ENCODE measurements around the gene RPS26.

DNA sequence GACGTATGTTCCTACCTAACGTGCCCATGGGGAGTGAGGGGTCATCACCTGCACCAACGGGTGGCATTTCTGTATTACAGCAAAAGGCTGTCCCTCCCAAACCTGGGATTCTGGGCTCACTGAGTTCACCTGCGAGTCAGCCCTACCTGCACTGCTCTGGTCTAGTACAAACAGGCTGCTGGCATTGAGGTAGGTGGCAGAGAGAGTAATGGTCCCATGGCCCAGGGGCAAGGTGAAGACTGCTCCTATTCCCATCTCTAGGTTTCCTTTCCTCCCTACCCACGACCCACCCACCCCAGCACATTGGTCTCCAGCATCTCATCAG lies 44.2 kb upstream of the RPS26 start:
- no peak for TF ChIP-seq CSDC2 (CRISPR knock-in tag; IDR thresholded peaks at IDR 0.05)
- TF ChIP-seq PPARA (CRISPR knock-in tag; IDR thresholded peaks at IDR 0.05; ENCODE audit: borderline replicate concordance), result no peak
- TF ChIP-seq, protein P1, sequence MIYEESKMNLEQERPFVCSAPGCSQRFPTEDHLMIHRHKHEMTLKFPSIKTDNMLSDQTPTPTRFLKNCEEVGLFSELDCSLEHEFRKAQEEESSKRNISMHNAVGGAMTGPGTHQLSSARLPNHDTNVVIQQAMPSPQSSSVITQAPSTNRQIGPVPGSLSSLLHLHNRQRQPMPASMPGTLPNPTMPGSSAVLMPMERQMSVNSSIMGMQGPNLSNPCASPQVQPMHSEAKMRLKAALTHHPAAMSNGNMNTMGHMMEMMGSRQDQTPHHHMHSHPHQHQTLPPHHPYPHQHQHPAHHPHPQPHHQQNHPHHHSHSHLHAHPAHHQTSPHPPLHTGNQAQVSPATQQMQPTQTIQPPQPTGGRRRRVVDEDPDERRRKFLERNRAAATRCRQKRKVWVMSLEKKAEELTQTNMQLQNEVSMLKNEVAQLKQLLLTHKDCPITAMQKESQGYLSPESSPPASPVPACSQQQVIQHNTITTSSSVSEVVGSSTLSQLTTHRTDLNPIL (CRISPR knock-in tag; IDR thresholded peaks at IDR 0.05; ENCODE audit: low read depth), result no peak
- no peak for TF ChIP-seq RARB (CRISPR knock-in tag; IDR thresholded peaks at IDR 0.05)
- TF ChIP-seq TOX (CRISPR knock-in tag; IDR thresholded peaks at IDR 0.05; ENCODE audit: borderline replicate concordance), result no peak
- no peak for TF ChIP-seq GLIS3 (CRISPR knock-in tag; IDR thresholded peaks at IDR 0.05)
- TF ChIP-seq, protein P2, sequence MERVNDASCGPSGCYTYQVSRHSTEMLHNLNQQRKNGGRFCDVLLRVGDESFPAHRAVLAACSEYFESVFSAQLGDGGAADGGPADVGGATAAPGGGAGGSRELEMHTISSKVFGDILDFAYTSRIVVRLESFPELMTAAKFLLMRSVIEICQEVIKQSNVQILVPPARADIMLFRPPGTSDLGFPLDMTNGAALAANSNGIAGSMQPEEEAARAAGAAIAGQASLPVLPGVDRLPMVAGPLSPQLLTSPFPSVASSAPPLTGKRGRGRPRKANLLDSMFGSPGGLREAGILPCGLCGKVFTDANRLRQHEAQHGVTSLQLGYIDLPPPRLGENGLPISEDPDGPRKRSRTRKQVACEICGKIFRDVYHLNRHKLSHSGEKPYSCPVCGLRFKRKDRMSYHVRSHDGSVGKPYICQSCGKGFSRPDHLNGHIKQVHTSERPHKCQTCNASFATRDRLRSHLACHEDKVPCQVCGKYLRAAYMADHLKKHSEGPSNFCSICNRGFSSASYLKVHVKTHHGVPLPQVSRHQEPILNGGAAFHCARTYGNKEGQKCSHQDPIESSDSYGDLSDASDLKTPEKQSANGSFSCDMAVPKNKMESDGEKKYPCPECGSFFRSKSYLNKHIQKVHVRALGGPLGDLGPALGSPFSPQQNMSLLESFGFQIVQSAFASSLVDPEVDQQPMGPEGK (CRISPR knock-in tag; IDR thresholded peaks at IDR 0.05; ENCODE audit: borderline replicate concordance), result no peak
- no peak for TF ChIP-seq ZFP3 (CRISPR knock-in tag; IDR thresholded peaks at IDR 0.05)
- no peak for TF ChIP-seq OSR1 (CRISPR knock-in tag; IDR thresholded peaks at IDR 0.05)
- no peak for TF ChIP-seq ARNTL (CRISPR knock-in tag; IDR thresholded peaks at IDR 0.05; ENCODE audit: borderline replicate concordance, low read depth)
- TF ChIP-seq, protein P3, sequence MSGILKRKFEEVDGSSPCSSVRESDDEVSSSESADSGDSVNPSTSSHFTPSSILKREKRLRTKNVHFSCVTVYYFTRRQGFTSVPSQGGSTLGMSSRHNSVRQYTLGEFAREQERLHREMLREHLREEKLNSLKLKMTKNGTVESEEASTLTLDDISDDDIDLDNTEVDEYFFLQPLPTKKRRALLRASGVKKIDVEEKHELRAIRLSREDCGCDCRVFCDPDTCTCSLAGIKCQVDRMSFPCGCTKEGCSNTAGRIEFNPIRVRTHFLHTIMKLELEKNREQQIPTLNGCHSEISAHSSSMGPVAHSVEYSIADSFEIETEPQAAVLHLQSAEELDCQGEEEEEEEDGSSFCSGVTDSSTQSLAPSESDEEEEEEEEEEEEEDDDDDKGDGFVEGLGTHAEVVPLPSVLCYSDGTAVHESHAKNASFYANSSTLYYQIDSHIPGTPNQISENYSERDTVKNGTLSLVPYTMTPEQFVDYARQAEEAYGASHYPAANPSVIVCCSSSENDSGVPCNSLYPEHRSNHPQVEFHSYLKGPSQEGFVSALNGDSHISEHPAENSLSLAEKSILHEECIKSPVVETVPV (CRISPR knock-in tag; IDR thresholded peaks at IDR 0.05), result no peak
- TF ChIP-seq ZNF8 (CRISPR knock-in tag; IDR thresholded peaks at IDR 0.05), result no peak
- TF ChIP-seq ZNF70 (CRISPR knock-in tag; IDR thresholded peaks at IDR 0.05), result no peak

Measured in SK-N-SH treated with all-trans-retinoic acid at 6 μM for 48 hours (cell line).